T-cell (primary cell): ENCODE measurements around the gene ADM. TPM values are rescaled to one million over a fixed set of nuclear protein-coding genes. Genes with fewer than 3 reads are reported as not detected.

Source experiments
- ATAC-seq, 4 experiments: fragments of 200-7000 bp in 3 of 4; fragments of 150-1000 bp in 1 of 4; cut with Tn5 transposase; replicated peaks in 1 of 4; 1 replicate in 3 of 4; 2 replicates in 1 of 4; pipeline ENCODE4 v1.10.0; 2021; ENCODE audit warnings: moderate library complexity in 3 of 4, mild to moderate bottlenecking in 2 of 4, moderate number of reproducible peaks in 1 of 4
- CTCF ChIA-PET, 2 donors: fragments of 300-600 bp; sonication (Branson Sonifier 250); formaldehyde crosslinking; loops; one replicate each; lab custom pipeline; 2022; ENCODE audit warnings: antibody characterized with exemption in 2 of 2; lab: Charles Lee
- POLR2A ChIA-PET, 2 donors: fragments of 300-600 bp; sonication (Branson Sonifier 250); formaldehyde crosslinking; loops; one replicate each; lab custom pipeline; 2022; ENCODE audit warnings: antibody characterized with exemption in 2 of 2; lab: Charles Lee
- DNase-seq, 35 experiments: peaks; one replicate each; pipeline versions ENCODE4 v3.0.0 to v3.0.0-alpha.2; 2013 to 2023
- H3K27ac ChIP-seq: one replicate; pipeline ENCODE4 v1.5.1; 2013; ENCODE audit warnings: low read length
- H3K27me3 ChIP-seq, 2 experiments: replicated peaks in 1 of 2; 1 replicate in 1 of 2; 2 replicates in 1 of 2; pipeline versions ENCODE4 v1.6.1 to v1.7.0; 2013; ENCODE audit warnings: low read length in 1 of 2, mixed read lengths in 1 of 2; ENCODE audit not compliant: control insufficient read depth in 2 of 2, insufficient read depth in 2 of 2; ENCODE audit errors: extremely low read depth in 1 of 2
- H3K36me3 ChIP-seq, 2 donors: 1 replicate in 1 of 2; 2 replicates in 1 of 2; pipeline versions ENCODE4 v1.6.1 to v1.7.0; 2013; ENCODE audit warnings: low read length in 1 of 2; ENCODE audit not compliant: control insufficient read depth in 2 of 2, insufficient read depth in 1 of 2; ENCODE audit errors: extremely low read depth in 1 of 2
- H3K4me1 ChIP-seq, 2 experiments: 1 replicate in 1 of 2; 2 replicates in 1 of 2; pipeline versions ENCODE4 v1.6.1 to v1.7.0; 2013; ENCODE audit warnings: low read length in 2 of 2, mixed read lengths in 1 of 2; ENCODE audit not compliant: insufficient read depth in 2 of 2, control insufficient read depth in 1 of 2; ENCODE audit errors: extremely low read depth in 1 of 2
- H3K4me3 ChIP-seq, 2 donors: 1 replicate in 1 of 2; 2 replicates in 1 of 2; pipeline versions ENCODE4 v1.5.1 to v1.7.0; 2013; ENCODE audit warnings: mild to moderate bottlenecking in 2 of 2, low read length in 1 of 2, moderate library complexity in 1 of 2; ENCODE audit not compliant: control insufficient read depth in 1 of 2; ENCODE audit errors: extremely low read depth in 1 of 2
- H3K9me3 ChIP-seq: 2 replicates; pipeline ENCODE4 v1.7.0; 2013
- H3K27ac Mint-ChIP-seq, 2 donors: one replicate each; pipeline ENCODE4 v1.8.0; 2020 to 2021; ENCODE audit warnings: mild to moderate bottlenecking in 2 of 2, mixed read lengths in 2 of 2
- H3K27me3 Mint-ChIP-seq, 2 donors: one replicate each; pipeline ENCODE4 v1.8.0; 2021 to 2022; ENCODE audit warnings: mixed read lengths in 2 of 2
- H3K36me3 Mint-ChIP-seq: one replicate; pipeline ENCODE4 v1.8.0; 2021; ENCODE audit warnings: mixed read lengths
- H3K4me1 Mint-ChIP-seq, 3 donors: one replicate each; pipeline ENCODE4 v1.8.0; 2020 to 2022; ENCODE audit warnings: mixed read lengths in 3 of 3, mild to moderate bottlenecking in 1 of 3
- H3K4me3 Mint-ChIP-seq, 3 donors: one replicate each; pipeline ENCODE4 v1.8.0; 2020 to 2022; ENCODE audit warnings: mild to moderate bottlenecking in 3 of 3, mixed read lengths in 3 of 3, moderate library complexity in 3 of 3
- H3K9me3 Mint-ChIP-seq, 3 donors: one replicate each; pipeline ENCODE4 v1.8.0; 2020 to 2022; ENCODE audit warnings: mixed read lengths in 3 of 3
- WGBS: methylation state at CpG from one replicate; pipeline ENCODE4 v1.1.5; 2013; ENCODE audit warnings: missing lambda C conversion rate; ENCODE audit not compliant: insufficient coverage; 5-methylcytosine and 5-hydroxymethylcytosine counted together
- total RNA-seq, 35 experiments: library from RNA in 6 of 35; stranded (reverse) in 6 of 35; fragments of 120-200 nt in 1 of 35; gene quantifications; one replicate each; pipeline versions ENCODE4 v1.2.1 to v1.2.4 and lab custom pipeline; 2013 to 2026

The ADM gene
- total RNA-seq, 5 donors from 2014 or later (not counting 1 experiment from before 2014, with no cell fraction given), result 0.37 to 1.2 (median 0.64) TPM; not detected in 1

- H3K27ac Mint-ChIP-seq, result peak overlapping the region in 1 of 2 donors; percentile 68
Observed at GRCh38 chr11:10308201-10308954, 3.5 kb downstream of the ADM start.

GRCh38 chr11:10309163-10310093, 4.6 kb downstream of the ADM start:
- ATAC-seq, result no peak
- H3K4me1 ChIP-seq, result peaks cover 28 to 39% of the 10 kb centered on the region in 2 experiments
- WGBS, result 93% methylated on average over 6 of the region's 12 CpGs
- Mint-ChIP-seq H3K36me3 (no peaks in the 10 kb centered on the region), H3K27me3 (peaks cover 25 to 46% of the 10 kb centered on the region in 2 donors), H3K4me1 (peaks cover 24 to 35% (median 29%) of the 10 kb centered on the region in 3 donors), H3K4me3 (no peak overlapping the region), H3K9me3 (no peaks in the 10 kb centered on the region), H3K27ac (no peak overlapping the region)
- peaks cover 4 to 51% of the 10 kb centered on the region in 2 experiments for H3K27me3 ChIP-seq
- no peak overlapping the region for H3K4me3 ChIP-seq
- H3K27ac ChIP-seq, result no peak overlapping the region
- POLR2A ChIA-PET, result interaction anchor here in 1 of 2 donors (0.6 to 0.9 kb wide), 2 partner anchors 11 to 96 kb away, joined by 3 to 7 read pairs; no protein-coding TSS in a partner anchor
- DNase-seq, result no peak
- H3K9me3 ChIP-seq, result no peaks in the 10 kb centered on the region
- CTCF ChIA-PET, result interaction anchor here (0.5 to 3.8 kb wide), 8 partner anchors 10 to 933 kb away, joined by 3 to 47 read pairs (median 4); no protein-coding TSS in a partner anchor
- H3K36me3 ChIP-seq, result no peaks in the 10 kb centered on the region

More at GRCh38 chr11:10308201-10308954, 3.5 kb downstream of the ADM start:
- ATAC-seq, result no peak
- WGBS, result 9% methylated on average over 11 of the region's 16 CpGs
- no peak for DNase-seq
- POLR2A ChIA-PET, result interaction anchor here (0.6 to 0.9 kb wide), 2 partner anchors 20 to 34 kb away, joined by 3 read pairs; no protein-coding TSS in a partner anchor
- H3K4me1 Mint-ChIP-seq, result peaks cover 34 to 43% (median 39%) of the 10 kb centered on the region in 3 donors
- Histone ChIP-seq H3K4me1 (peaks cover 32 to 50% of the 10 kb centered on the region in 2 experiments), H3K4me3 (peak overlapping the region; percentile 71 to 93), H3K36me3 (no peaks in the 10 kb centered on the region), H3K27ac (no peak overlapping the region), H3K27me3 (peaks cover 4 to 60% of the 10 kb centered on the region in 2 experiments), H3K9me3 (no peaks in the 10 kb centered on the region)
- no peaks in the 10 kb centered on the region for H3K36me3 Mint-ChIP-seq
- H3K4me3 Mint-ChIP-seq, result peak overlapping the region; percentile 83 to 99 (median 90)
- CTCF ChIA-PET, result interaction anchor here (0.8 to 3.8 kb wide), 13 partner anchors 10 to 774 kb away, joined by 3 to 47 read pairs (median 4); no protein-coding TSS in a partner anchor
- no peaks in the 10 kb centered on the region for H3K9me3 Mint-ChIP-seq
- peaks cover 21 to 46% of the 10 kb centered on the region in 2 donors for H3K27me3 Mint-ChIP-seq

- 93% methylated on average over 3 of the region's 3 CpGs for WGBS
- H3K36me3 Mint-ChIP-seq, result no peaks in the 10 kb centered on the region
- no peak overlapping the region for H3K4me3 Mint-ChIP-seq
- no peaks in the 10 kb centered on the region for H3K36me3 ChIP-seq
- CTCF ChIA-PET, result interaction anchor here (0.6 to 3.8 kb wide), 8 partner anchors 11 to 934 kb away, joined by 3 to 47 read pairs (median 4); no protein-coding TSS in a partner anchor
- peaks cover 21 to 30% of the 10 kb centered on the region in 2 experiments for H3K4me1 ChIP-seq
- no peak overlapping the region for H3K27ac Mint-ChIP-seq
- H3K9me3 Mint-ChIP-seq, result no peaks in the 10 kb centered on the region
- no peaks in the 10 kb centered on the region for H3K9me3 ChIP-seq
- no peak overlapping the region for H3K27ac ChIP-seq
- POLR2A ChIA-PET, result interaction anchor here in 1 of 2 donors (0.6 to 0.9 kb wide), 3 partner anchors 10 to 97 kb away, joined by 3 to 7 read pairs (median 7); no protein-coding TSS in a partner anchor
- H3K27me3 ChIP-seq, result peaks cover 4 to 45% of the 10 kb centered on the region in 2 experiments
- H3K4me1 Mint-ChIP-seq, result peaks cover 22 to 29% (median 26%) of the 10 kb centered on the region in 3 donors
- no peak for ATAC-seq
- H3K27me3 Mint-ChIP-seq, result peaks cover 25 to 49% of the 10 kb centered on the region in 2 donors
- DNase-seq, result no peak
- H3K4me3 ChIP-seq, result no peak overlapping the region
Observed at GRCh38 chr11:10310301-10310841, 5.5 kb downstream of the ADM start.

- Mint-ChIP-seq H3K36me3 (no peaks in the 10 kb centered on the region), H3K27ac (no peak overlapping the region), H3K9me3 (no peaks in the 10 kb centered on the region), H3K27me3 (peaks cover 21 to 45% of the 10 kb centered on the region in 2 donors), H3K4me3 (no peak overlapping the region), H3K4me1 (peaks cover 10 to 16% (median 13%) of the 10 kb centered on the region in 3 donors)
- WGBS, result 78% methylated on average over 1 of the region's 2 CpGs
- no peaks in the 10 kb centered on the region for H3K36me3 ChIP-seq
- no peak overlapping the region for H3K27ac ChIP-seq
- H3K27me3 ChIP-seq, result peaks cover 0 to 34% of the 10 kb centered on the region in 2 experiments
- H3K4me1 ChIP-seq, result peaks cover 8 to 16% of the 10 kb centered on the region in 2 experiments
- CTCF ChIA-PET, result interaction anchor here in 1 of 2 donors (1.0 kb wide), 1 partner anchor 104 kb away, joined by 4 read pairs; no protein-coding TSS in a partner anchor
- H3K4me3 ChIP-seq, result no peak overlapping the region
- ATAC-seq (no peak), DNase-seq (no peak)
- no peaks in the 10 kb centered on the region for H3K9me3 ChIP-seq
- POLR2A ChIA-PET, result no interaction called here
Observed at GRCh38 chr11:10311802-10312201, 6.9 kb downstream of the ADM start.

GRCh38 chr11:10314199-10315072, 9.6 kb downstream of the ADM start:
- Mint-ChIP-seq H3K4me1 (peaks cover 0 to 5% (median 0%) of the 10 kb centered on the region in 3 donors), H3K27ac (no peak overlapping the region)

More at GRCh38 chr11:10314199-10315072, 9.6 kb downstream of the ADM start:
- no peaks in the 10 kb centered on the region for H3K9me3 Mint-ChIP-seq
- ChIA-PET CTCF (interaction anchor here (0.6 to 1.2 kb wide), 8 partner anchors 10 to 1773 kb away, joined by 3 to 4 read pairs (median 3); partner anchors contain the start of gene ADM (in 1 of the 2)), POLR2A (no interaction called here)
- peak in 8 of 35 experiments; percentile 15 to 57 (median 30) for DNase-seq
- no peak overlapping the region for H3K4me3 ChIP-seq
- H3K36me3 ChIP-seq, result no peaks in the 10 kb centered on the region
- H3K36me3 Mint-ChIP-seq, result no peaks in the 10 kb centered on the region
- peak; percentile 56 to 96 (median 72) for ATAC-seq
- no peak overlapping the region for H3K4me3 Mint-ChIP-seq
- H3K27me3 ChIP-seq, result peaks cover 0 to 13% of the 10 kb centered on the region in 2 experiments
- 56% methylated on average over 3 of the region's 8 CpGs for WGBS
- peaks cover 12 to 31% of the 10 kb centered on the region in 2 donors for H3K27me3 Mint-ChIP-seq
- no peaks in the 10 kb centered on the region for H3K9me3 ChIP-seq
- H3K4me1 ChIP-seq, result no peaks in the 10 kb centered on the region
- H3K27ac ChIP-seq, result no peak overlapping the region
